ENCODE results near the gene TNFAIP2. TPM values are rescaled to one million over a fixed set of nuclear protein-coding genes. Genes with fewer than 3 reads are reported as not detected.

TNFAIP2 gene
- total and polyA plus RNA-seq, 9 donors, result 7.1 to 258 (median 27.4) TPM

DNA sequence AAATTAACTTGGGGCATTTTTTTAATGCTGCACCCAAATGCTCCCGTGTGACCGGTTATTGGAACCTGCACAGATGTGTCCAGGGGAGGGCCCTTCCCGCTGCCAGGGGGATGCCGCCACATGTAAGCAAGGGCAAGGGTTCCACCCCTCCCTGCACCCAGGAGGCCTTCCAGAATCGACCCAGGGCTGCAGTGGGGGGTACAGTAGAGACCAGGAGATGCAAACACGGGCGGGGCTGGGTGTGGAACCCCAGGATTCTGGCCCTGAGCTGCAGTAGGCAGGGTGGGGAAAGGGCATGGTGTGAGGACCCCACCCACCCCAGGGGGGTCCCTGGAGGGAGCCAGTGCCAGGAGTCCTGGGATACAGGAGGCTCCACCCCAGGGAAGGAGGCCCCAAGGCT lies 54.1 kb downstream of the TNFAIP2 start:
- no peak overlapping the region for H3K4me3 ChIP-seq

DNA sequence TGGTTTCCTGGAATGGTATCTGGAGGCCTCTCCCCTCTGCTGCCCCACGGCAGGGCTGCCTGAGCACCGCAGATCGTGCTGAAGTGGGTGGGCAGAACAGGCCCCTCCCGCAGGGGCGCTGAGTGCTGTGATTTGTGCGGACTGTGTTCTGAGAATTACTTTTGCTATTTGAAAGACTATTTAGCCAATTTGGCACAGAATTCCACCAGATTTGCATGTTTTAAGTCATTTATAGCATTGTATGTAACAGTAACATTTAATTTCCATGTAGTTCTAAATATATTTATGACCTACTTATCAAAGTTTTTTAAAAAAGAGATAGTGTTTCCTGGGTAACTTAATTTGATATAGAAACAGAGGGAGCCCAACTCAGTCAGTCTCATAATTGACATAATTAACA lies 55.3 kb downstream of the TNFAIP2 start:
- intact Hi-C loops (cut with DNase I), result no loop called here
- H3K27ac ChIP-seq, result no peak overlapping the region
- no peaks in the 10 kb centered on the region for H3K9me3 ChIP-seq
- no peaks in the 10 kb centered on the region for H3K36me3 ChIP-seq
- no peak overlapping the region for H3K4me3 ChIP-seq
- no peak for DNase-seq
- no peaks in the 10 kb centered on the region for H3K27me3 ChIP-seq
- WGBS, 3 donors, result 50 to 66% (median 56%) methylated on average over 6 of the region's 6 CpGs
- no peaks in the 10 kb centered on the region for H3K4me1 ChIP-seq (ENCODE audit: insufficient read depth)
- TF ChIP-seq, protein P1, sequence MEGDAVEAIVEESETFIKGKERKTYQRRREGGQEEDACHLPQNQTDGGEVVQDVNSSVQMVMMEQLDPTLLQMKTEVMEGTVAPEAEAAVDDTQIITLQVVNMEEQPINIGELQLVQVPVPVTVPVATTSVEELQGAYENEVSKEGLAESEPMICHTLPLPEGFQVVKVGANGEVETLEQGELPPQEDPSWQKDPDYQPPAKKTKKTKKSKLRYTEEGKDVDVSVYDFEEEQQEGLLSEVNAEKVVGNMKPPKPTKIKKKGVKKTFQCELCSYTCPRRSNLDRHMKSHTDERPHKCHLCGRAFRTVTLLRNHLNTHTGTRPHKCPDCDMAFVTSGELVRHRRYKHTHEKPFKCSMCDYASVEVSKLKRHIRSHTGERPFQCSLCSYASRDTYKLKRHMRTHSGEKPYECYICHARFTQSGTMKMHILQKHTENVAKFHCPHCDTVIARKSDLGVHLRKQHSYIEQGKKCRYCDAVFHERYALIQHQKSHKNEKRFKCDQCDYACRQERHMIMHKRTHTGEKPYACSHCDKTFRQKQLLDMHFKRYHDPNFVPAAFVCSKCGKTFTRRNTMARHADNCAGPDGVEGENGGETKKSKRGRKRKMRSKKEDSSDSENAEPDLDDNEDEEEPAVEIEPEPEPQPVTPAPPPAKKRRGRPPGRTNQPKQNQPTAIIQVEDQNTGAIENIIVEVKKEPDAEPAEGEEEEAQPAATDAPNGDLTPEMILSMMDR (IDR thresholded peaks at IDR 0.05), result no peak
- TF ChIP-seq EP300 (IDR thresholded peaks at IDR 0.05), result no peak
- TF ChIP-seq POLR2A (IDR thresholded peaks at IDR 0.05), result no peak

More for the DNA sequence above, 54.1 kb downstream of the TNFAIP2 start:
- Histone ChIP-seq H3K9me3 (no peaks in the 10 kb centered on the region), H3K27ac (no peak overlapping the region), H3K27me3 (no peaks in the 10 kb centered on the region), H3K4me1 (ENCODE audit: insufficient read depth) (no peaks in the 10 kb centered on the region), H3K36me3 (no peaks in the 10 kb centered on the region)
- no peak for DNase-seq
- WGBS, 3 donors, result 80 to 91% (median 89%) methylated on average over 7 of the region's 7 CpGs
- no peak for TF ChIP-seq POLR2A (IDR thresholded peaks at IDR 0.05)
- intact Hi-C loops (cut with DNase I), result no loop called here

DNA sequence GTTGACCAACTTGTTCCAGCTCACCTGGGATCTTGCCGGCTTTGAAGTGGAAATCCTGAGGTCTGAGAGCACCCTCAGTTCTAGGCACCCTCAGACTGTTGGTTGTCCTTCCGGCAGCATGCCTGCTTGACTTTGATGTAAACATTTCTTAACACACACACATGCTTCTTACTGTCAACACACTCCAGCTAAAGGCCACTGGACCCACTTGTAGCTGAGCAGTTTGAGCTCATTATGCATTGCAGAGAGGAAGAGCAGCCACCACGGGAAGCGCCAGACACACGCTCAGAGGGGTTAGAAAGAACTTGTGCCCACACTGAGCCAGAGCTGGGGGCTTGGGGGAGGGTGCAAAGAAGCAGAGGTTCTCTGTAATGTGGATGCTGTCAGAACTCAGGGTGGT lies 55.8 kb downstream of the TNFAIP2 start:
- TF ChIP-seq, protein P1 (IDR thresholded peaks at IDR 0.05), result no peak
- WGBS, 3 donors, result 75 to 87% (median 80%) methylated on average over 5 of the region's 5 CpGs
- H3K4me3 ChIP-seq, result no peak overlapping the region
- no peaks in the 10 kb centered on the region for H3K27me3 ChIP-seq
- no peaks in the 10 kb centered on the region for H3K9me3 ChIP-seq
- H3K27ac ChIP-seq, result no peak overlapping the region
- no peak for DNase-seq
- H3K4me1 ChIP-seq (ENCODE audit: insufficient read depth), result no peaks in the 10 kb centered on the region
- intact Hi-C loops (cut with DNase I), result no loop called here
- H3K36me3 ChIP-seq, result no peaks in the 10 kb centered on the region

DNA sequence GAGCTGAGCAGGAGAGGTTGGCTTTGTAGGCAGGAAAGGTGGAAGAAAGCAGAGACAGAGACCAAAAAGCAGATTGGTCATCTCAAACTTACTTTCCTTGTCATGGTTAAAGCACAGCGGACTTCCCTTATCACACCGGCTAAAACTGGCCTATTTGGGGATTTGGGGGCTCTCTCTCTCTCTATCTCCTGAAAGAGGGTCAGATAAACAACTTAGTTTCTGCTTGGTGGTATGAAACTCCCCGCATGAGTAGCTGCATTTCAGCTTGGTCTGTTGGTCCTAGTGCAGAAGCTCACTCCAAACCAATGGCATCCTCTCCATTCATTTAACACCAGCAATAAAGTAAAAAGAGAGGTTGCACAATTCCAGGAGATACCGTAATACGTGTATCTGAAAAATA lies 57.1 kb downstream of the TNFAIP2 start:
- H3K27ac ChIP-seq, result no peak overlapping the region
- no peaks in the 10 kb centered on the region for H3K27me3 ChIP-seq
- TF ChIP-seq, protein P1 (IDR thresholded peaks at IDR 0.05), result no peak
- TF ChIP-seq POLR2A (IDR thresholded peaks at IDR 0.05), result no peak
- H3K9me3 ChIP-seq, result no peaks in the 10 kb centered on the region
- WGBS, 3 donors, result 59 to 69% (median 64%) methylated on average over 5 of the region's 5 CpGs
- DNase-seq, result no peak
- no peaks in the 10 kb centered on the region for H3K4me1 ChIP-seq (ENCODE audit: insufficient read depth)
- intact Hi-C loops (cut with DNase I), result no loop called here
- H3K4me3 ChIP-seq, result no peak overlapping the region
- no peaks in the 10 kb centered on the region for H3K36me3 ChIP-seq

DNA sequence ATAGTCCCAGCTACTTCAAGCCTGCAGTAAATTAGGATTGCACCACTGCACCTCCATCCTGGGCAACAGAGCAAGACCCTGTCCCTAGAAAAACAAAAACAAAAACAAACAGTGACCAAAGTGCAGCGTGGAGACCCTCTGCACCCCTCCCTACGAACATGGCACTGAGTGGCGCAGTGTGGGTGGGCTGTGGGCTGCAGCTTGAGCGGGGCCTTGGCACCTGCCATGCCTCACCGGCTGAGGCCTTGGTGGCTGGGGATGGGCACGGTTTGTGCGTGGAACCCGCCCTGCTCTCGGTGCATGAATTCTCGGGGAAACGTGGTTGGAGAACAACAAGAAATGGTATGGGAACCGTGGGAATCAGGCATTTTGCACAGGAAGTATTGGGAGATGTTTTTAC lies 60.8 kb downstream of the TNFAIP2 start:
- Histone ChIP-seq H3K4me1 (ENCODE audit: insufficient read depth) (no peaks in the 10 kb centered on the region), H3K27ac (no peak overlapping the region), H3K27me3 (no peaks in the 10 kb centered on the region), H3K4me3 (no peak overlapping the region), H3K36me3 (no peaks in the 10 kb centered on the region), H3K9me3 (no peaks in the 10 kb centered on the region)
- TF ChIP-seq POLR2A (IDR thresholded peaks at IDR 0.05) (no peak), EP300 (IDR thresholded peaks at IDR 0.05) (no peak)
- no peak for DNase-seq
- intact Hi-C loops (cut with DNase I), result loop anchor here in 1 of 4 donors (2.0 kb wide), 1 partner anchor 77 kb away; no protein-coding TSS in a partner anchor
- WGBS, 3 donors, result 85 to 93% (median 86%) methylated on average over 12 of the region's 12 CpGs

All from ovary (tissue), 9 donors.